Neuronal stem cell (in vitro differentiated cells): ENCODE measurements around the gene PCCB.

ENCODE experiments used
- DNase-seq: peaks from one replicate; pipeline ENCODE4 v3.0.0-alpha.2; 2013; ENCODE audit warnings: low spot score
- H2AFZ ChIP-seq: one replicate; pipeline ENCODE4 v1.6.1; 2013; ENCODE audit warnings: mild to moderate bottlenecking, low read length, inconsistent platforms
- H2AK5ac ChIP-seq: 2 replicates; pipeline ENCODE4 v1.6.1; 2013; ENCODE audit warnings: low read depth, mild to moderate bottlenecking, inconsistent platforms, low read length, moderate library complexity, mixed read lengths
- H2BK120ac ChIP-seq: 2 replicates; pipeline ENCODE4 v1.6.1; 2013; ENCODE audit warnings: low read depth, mild to moderate bottlenecking, inconsistent platforms, low read length, moderate library complexity, mixed read lengths
- H2BK12ac ChIP-seq: one replicate; pipeline ENCODE4 v1.6.1; 2013; ENCODE audit warnings: low read length, inconsistent platforms
- H2BK15ac ChIP-seq: 2 replicates; pipeline ENCODE4 v1.6.1; 2013; ENCODE audit warnings: mild to moderate bottlenecking, low read length, inconsistent platforms, mixed read lengths
- H2BK5ac ChIP-seq: one replicate; pipeline ENCODE4 v1.6.1; 2013; ENCODE audit warnings: inconsistent platforms, mild to moderate bottlenecking, low read length, moderate library complexity
- H3K14ac ChIP-seq: one replicate; pipeline ENCODE4 v1.6.1; 2013; ENCODE audit warnings: low read length, inconsistent platforms
- H3K18ac ChIP-seq: 2 replicates; pipeline ENCODE4 v1.6.1; 2013; ENCODE audit warnings: low read length, inconsistent platforms
- H3K23ac ChIP-seq: 2 replicates; pipeline ENCODE4 v1.6.1; 2013; ENCODE audit warnings: low read depth, mild to moderate bottlenecking, mixed read lengths, low read length, inconsistent platforms; ENCODE audit not compliant: poor library complexity
- H3K27ac ChIP-seq: replicated peaks from 3 replicates; pipeline ENCODE4 v1.5.1; 2013; ENCODE audit warnings: low read length, inconsistent platforms
- H3K27me3 ChIP-seq, 3 experiments: 2 replicates each; pipeline ENCODE4 v1.6.1; 2013; ENCODE audit warnings: low read length in 3 of 3, mild to moderate bottlenecking in 2 of 3, inconsistent platforms in 1 of 3, low read depth in 1 of 3, mixed read lengths in 1 of 3, moderate library complexity in 1 of 3; ENCODE audit not compliant: control insufficient read depth in 3 of 3, insufficient read depth in 3 of 3
- H3K36me3 ChIP-seq, 2 donors: replicated peaks in 1 of 2; 2 replicates each; pipeline ENCODE4 v1.6.1; 2013; ENCODE audit warnings: low read length in 2 of 2; ENCODE audit not compliant: control insufficient read depth in 2 of 2, insufficient read depth in 2 of 2
- H3K4ac ChIP-seq: 2 replicates; pipeline ENCODE4 v1.6.1; 2013; ENCODE audit warnings: inconsistent platforms, mild to moderate bottlenecking, low read length, moderate library complexity
- H3K4me1 ChIP-seq, 2 donors: 1 replicate in 1 of 2; 2 replicates in 1 of 2; pipeline ENCODE4 v1.6.1; 2013; ENCODE audit warnings: low read length in 2 of 2, low read depth in 1 of 2; ENCODE audit not compliant: control insufficient read depth in 2 of 2, insufficient read depth in 1 of 2
- H3K4me2 ChIP-seq: one replicate; pipeline ENCODE4 v1.6.1; 2013; ENCODE audit warnings: mild to moderate bottlenecking, low read length, inconsistent platforms; ENCODE audit not compliant: insufficient read depth, poor library complexity, severe bottlenecking
- H3K4me3 ChIP-seq, 2 donors: 2 replicates each; pipeline ENCODE4 v1.5.1; 2013; ENCODE audit warnings: low read length in 2 of 2, mild to moderate bottlenecking in 2 of 2, inconsistent platforms in 1 of 2, moderate library complexity in 1 of 2
- H3K79me1 ChIP-seq: one replicate; pipeline ENCODE4 v1.6.1; 2013; ENCODE audit warnings: low read depth, mild to moderate bottlenecking, inconsistent platforms, low read length, moderate library complexity
- H3K9ac ChIP-seq: one replicate; pipeline ENCODE4 v1.6.1; 2013; ENCODE audit warnings: mild to moderate bottlenecking, low read depth, low read length, inconsistent platforms; ENCODE audit not compliant: poor library complexity
- H3K9me3 ChIP-seq, 2 donors: replicated peaks in 1 of 2; 2 replicates each; pipeline versions ENCODE3 to v1.6.1; 2013; ENCODE audit warnings: low read length in 2 of 2, mild to moderate bottlenecking in 2 of 2, inconsistent platforms in 1 of 2, low read depth in 1 of 2, mixed read lengths in 1 of 2, moderate library complexity in 1 of 2; ENCODE audit not compliant: control insufficient read depth in 2 of 2, insufficient read depth in 1 of 2
- H4K8ac ChIP-seq: one replicate; pipeline ENCODE4 v1.6.1; 2013; ENCODE audit warnings: low read depth, mild to moderate bottlenecking, inconsistent platforms, low read length, moderate library complexity
- H4K91ac ChIP-seq: one replicate; pipeline ENCODE4 v1.6.1; 2013; ENCODE audit warnings: low read length, low read depth, mild to moderate bottlenecking, inconsistent platforms; ENCODE audit not compliant: poor library complexity
- WGBS, 2 donors: extraction: QIAGEN DNeasy Blood & Tissue Kit; methylation state at CpG; one replicate each; pipeline ENCODE4 v1.1.7; 2013; ENCODE audit warnings: missing lambda C conversion rate in 2 of 2, mixed read lengths in 1 of 2; ENCODE audit not compliant: insufficient read length in 2 of 2, insufficient replicate concordance in 1 of 2; ENCODE audit errors: extremely low coverage in 2 of 2; 5-methylcytosine and 5-hydroxymethylcytosine counted together

Gene PCCB

GRCh38 chr3:136350132-136350531 is 100.0 kb downstream of the PCCB start:
- DNase-seq, result no peak
- H3K14ac ChIP-seq, result no peak overlapping the region
- H2BK12ac ChIP-seq, result no peak overlapping the region
- no peak overlapping the region for H2BK120ac ChIP-seq
- H4K8ac ChIP-seq, result no peak overlapping the region
- H2BK15ac ChIP-seq, result no peak overlapping the region
- H3K23ac ChIP-seq, result no peak overlapping the region
- H3K36me3 ChIP-seq, result peaks cover 0 to 39% of the 10 kb centered on the region in 2 donors
- no peak overlapping the region for H2AK5ac ChIP-seq
- H2AFZ ChIP-seq, result no peak overlapping the region
- no peak overlapping the region for H3K4me2 ChIP-seq
- H4K91ac ChIP-seq, result no peak overlapping the region
- H3K18ac ChIP-seq, result no peak overlapping the region
- no peak overlapping the region for H3K4ac ChIP-seq
- no peak overlapping the region for H3K9ac ChIP-seq
- H3K27me3 ChIP-seq, result no peaks in the 10 kb centered on the region
- H2BK5ac ChIP-seq, result no peak overlapping the region
- H3K27ac ChIP-seq, result no peak overlapping the region
- H3K9me3 ChIP-seq, result no peaks in the 10 kb centered on the region
- H3K4me3 ChIP-seq, result no peak overlapping the region
- no peaks in the 10 kb centered on the region for H3K4me1 ChIP-seq
- WGBS, 2 donors, result no CpG with 5 or more reads among the region's 1 CpG
- H3K79me1 ChIP-seq, result no peaks in the 10 kb centered on the region

GRCh38 chr3:136350557-136350956 is 100.4 kb downstream of the PCCB start:
- Histone ChIP-seq H4K8ac (no peak overlapping the region), H2AK5ac (no peak overlapping the region), H3K4me3 (no peak overlapping the region), H3K4ac (no peak overlapping the region), H3K4me2 (no peak overlapping the region), H3K4me1 (no peaks in the 10 kb centered on the region), H3K27me3 (no peaks in the 10 kb centered on the region), H3K9ac (no peak overlapping the region), H2BK12ac (no peak overlapping the region), H3K36me3 (peaks cover 0 to 39% of the 10 kb centered on the region in 2 donors), H3K79me1 (no peaks in the 10 kb centered on the region), H3K9me3 (peaks cover 0 to 2% of the 10 kb centered on the region in 2 donors), H3K14ac (no peak overlapping the region), H3K18ac (no peak overlapping the region), H4K91ac (no peak overlapping the region), H2AFZ (no peak overlapping the region), H2BK120ac (no peak overlapping the region), H2BK15ac (no peak overlapping the region), H3K23ac (no peak overlapping the region), H3K27ac (no peak overlapping the region), H2BK5ac (no peak overlapping the region)
- WGBS, 2 donors, result no CpG with 5 or more reads among the region's 2 CpGs
- no peak for DNase-seq

- H2BK15ac ChIP-seq, result no peak overlapping the region
- no peak overlapping the region for H2BK120ac ChIP-seq
- no peaks in the 10 kb centered on the region for H3K27me3 ChIP-seq
- no peaks in the 10 kb centered on the region for H3K79me1 ChIP-seq
- peaks cover 0 to 2% of the 10 kb centered on the region in 2 donors for H3K9me3 ChIP-seq
- no peak overlapping the region for H3K14ac ChIP-seq
- no CpG with 5 or more reads among the region's 1 CpG for WGBS, 2 donors
- no peak overlapping the region for H2AK5ac ChIP-seq
- no peak overlapping the region for H3K9ac ChIP-seq
- H3K4ac ChIP-seq, result no peak overlapping the region
- H3K18ac ChIP-seq, result no peak overlapping the region
- peaks cover 0 to 40% of the 10 kb centered on the region in 2 donors for H3K36me3 ChIP-seq
- no peak overlapping the region for H3K23ac ChIP-seq
- no peak overlapping the region for H3K27ac ChIP-seq
- H3K4me3 ChIP-seq, result no peak overlapping the region
- H2AFZ ChIP-seq, result no peak overlapping the region
- H3K4me2 ChIP-seq, result no peak overlapping the region
- DNase-seq, result no peak
- no peak overlapping the region for H4K91ac ChIP-seq
- H2BK5ac ChIP-seq, result no peak overlapping the region
- no peak overlapping the region for H2BK12ac ChIP-seq
- H3K4me1 ChIP-seq, result no peaks in the 10 kb centered on the region
- H4K8ac ChIP-seq, result no peak overlapping the region
These were observed 101.2 kb downstream of the PCCB start for GRCh38 chr3:136351351-136351750.

- Histone ChIP-seq H3K4me1 (no peaks in the 10 kb centered on the region), H4K8ac (no peak overlapping the region), H3K79me1 (no peaks in the 10 kb centered on the region), H3K27me3 (no peaks in the 10 kb centered on the region), H3K4me3 (no peak overlapping the region), H3K36me3 (peaks cover 0 to 40% of the 10 kb centered on the region in 2 donors), H2BK15ac (no peak overlapping the region), H4K91ac (no peak overlapping the region), H2BK5ac (no peak overlapping the region), H3K27ac (no peak overlapping the region), H3K9ac (no peak overlapping the region), H3K9me3 (peaks cover 0 to 2% of the 10 kb centered on the region in 2 donors), H3K4me2 (no peak overlapping the region), H3K4ac (no peak overlapping the region), H2BK12ac (no peak overlapping the region), H2AFZ (no peak overlapping the region), H2BK120ac (no peak overlapping the region), H3K18ac (no peak overlapping the region), H3K23ac (no peak overlapping the region), H3K14ac (no peak overlapping the region), H2AK5ac (no peak overlapping the region)
- DNase-seq, result no peak
- no CpG with 5 or more reads among the region's 3 CpGs for WGBS, 2 donors
These were observed 101.8 kb downstream of the PCCB start for GRCh38 chr3:136351905-136352304.
